ENCODE data around the gene PPP1R12B. TPM values are rescaled to one million over a fixed set of nuclear protein-coding genes. Genes with fewer than 3 reads are reported as not detected.
"Not testable (repeated sequence)": the region's sequence is repeated elsewhere in the genome, so short reads cannot be mapped to it uniquely, and the experiment has no call there.

The PPP1R12B gene
- total and polyA plus RNA-seq, 8 donors, result 4.4 to 29.4 (median 13.7) TPM

DNA sequence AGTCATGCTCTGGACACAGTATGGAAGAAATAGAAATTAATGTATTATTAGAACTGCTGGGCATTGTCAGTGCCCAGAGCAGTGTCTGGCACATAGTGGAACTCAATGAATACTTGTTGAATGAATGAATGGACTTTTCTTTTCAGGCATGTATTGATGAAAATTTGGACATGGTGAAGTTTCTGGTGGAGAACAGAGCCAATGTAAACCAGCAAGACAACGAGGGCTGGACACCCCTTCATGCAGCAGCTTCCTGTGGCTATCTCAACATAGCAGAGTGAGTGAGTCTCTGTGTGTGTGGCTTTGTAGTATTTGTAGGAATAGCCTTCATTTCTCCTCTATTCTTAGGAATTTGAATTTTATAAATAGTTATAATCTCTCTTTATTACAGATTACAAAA is 68.1 kb downstream of the PPP1R12B start:
- Histone ChIP-seq H3K36me3 (no peaks in the 10 kb centered on the region), H3K27me3 (no peaks in the 10 kb centered on the region), H3K4me3 (no peak overlapping the region), H3K27ac (no peak overlapping the region), H3K9me3 (no peaks in the 10 kb centered on the region), H3K4me1 (peaks cover 15 to 42% (median 25%) of the 10 kb centered on the region in 3 donors)
- intact Hi-C loops (cut with DNase I), result no loop called here
- FAIRE-seq, result no peak
- TF ChIP-seq, protein P1, sequence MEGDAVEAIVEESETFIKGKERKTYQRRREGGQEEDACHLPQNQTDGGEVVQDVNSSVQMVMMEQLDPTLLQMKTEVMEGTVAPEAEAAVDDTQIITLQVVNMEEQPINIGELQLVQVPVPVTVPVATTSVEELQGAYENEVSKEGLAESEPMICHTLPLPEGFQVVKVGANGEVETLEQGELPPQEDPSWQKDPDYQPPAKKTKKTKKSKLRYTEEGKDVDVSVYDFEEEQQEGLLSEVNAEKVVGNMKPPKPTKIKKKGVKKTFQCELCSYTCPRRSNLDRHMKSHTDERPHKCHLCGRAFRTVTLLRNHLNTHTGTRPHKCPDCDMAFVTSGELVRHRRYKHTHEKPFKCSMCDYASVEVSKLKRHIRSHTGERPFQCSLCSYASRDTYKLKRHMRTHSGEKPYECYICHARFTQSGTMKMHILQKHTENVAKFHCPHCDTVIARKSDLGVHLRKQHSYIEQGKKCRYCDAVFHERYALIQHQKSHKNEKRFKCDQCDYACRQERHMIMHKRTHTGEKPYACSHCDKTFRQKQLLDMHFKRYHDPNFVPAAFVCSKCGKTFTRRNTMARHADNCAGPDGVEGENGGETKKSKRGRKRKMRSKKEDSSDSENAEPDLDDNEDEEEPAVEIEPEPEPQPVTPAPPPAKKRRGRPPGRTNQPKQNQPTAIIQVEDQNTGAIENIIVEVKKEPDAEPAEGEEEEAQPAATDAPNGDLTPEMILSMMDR (IDR thresholded peaks at IDR 0.05), result no peak
- no peak for ATAC-seq
- 23 to 41% methylated on average over 1 of the region's 1 CpG for WGBS, 2 donors
- no peak for DNase-seq

GRCh38 chr1:202417141-202417540 is 68.6 kb downstream of the PPP1R12B start:
- H3K27me3 ChIP-seq; FAIRE-seq; intact Hi-C loops (cut with DNase I); H3K4me3 ChIP-seq; DNase-seq; ATAC-seq; H3K36me3 ChIP-seq; H3K9me3 ChIP-seq: not testable (repeated sequence)
- Histone ChIP-seq H3K4me1 (peaks cover 15 to 39% (median 25%) of the 10 kb centered on the region in 3 donors), H3K27ac (peak overlapping the region in 1 of 4 donors; percentile 17)
- WGBS, 2 donors, result 43 to 51% methylated on average over 4 of the region's 4 CpGs

DNA sequence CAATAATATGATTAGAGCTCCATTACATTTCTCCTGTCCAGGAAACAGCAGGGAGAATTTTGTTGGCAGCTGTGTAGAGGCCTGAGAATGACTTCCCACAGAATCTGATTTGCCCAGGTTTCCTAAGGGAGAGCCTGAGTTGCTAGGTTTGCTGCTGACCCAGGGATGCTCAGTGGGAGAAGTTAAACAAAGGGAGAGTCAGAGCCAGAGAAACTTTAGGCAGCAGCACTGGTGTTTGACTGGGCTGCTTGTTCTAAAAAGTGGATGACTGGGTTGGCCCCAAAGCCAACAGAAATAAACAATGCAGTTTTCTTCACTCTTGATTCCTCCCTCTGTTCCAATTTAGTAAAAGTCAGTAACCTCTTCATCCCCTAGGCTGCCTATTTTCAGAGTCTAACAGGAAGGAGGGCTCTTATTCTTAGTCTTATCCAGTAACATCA is 69.3 kb downstream of the PPP1R12B start:
- H3K27ac ChIP-seq, result not testable (repeated sequence)
- ATAC-seq, result peak in 3 of 4 donors; percentile 22 to 33 (median 32)

DNA sequence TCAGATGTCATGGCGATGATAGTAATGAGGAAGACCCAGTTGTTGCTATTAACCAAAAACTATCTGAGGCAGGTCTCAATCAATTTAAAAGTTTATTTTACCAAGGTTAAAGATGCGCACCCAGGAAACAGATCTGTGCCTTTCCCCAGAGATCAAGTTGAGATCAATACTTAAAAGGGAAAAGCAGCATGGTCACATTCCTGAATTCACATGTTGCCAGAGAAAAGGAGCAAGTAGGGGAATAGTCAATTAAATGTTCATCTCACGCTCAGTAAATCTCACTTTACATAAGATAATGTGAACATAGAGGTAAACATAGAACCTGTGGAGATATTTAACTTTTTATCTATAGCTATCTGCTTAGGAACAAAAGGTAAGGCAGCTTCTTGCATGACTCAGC is 71.2 kb downstream of the PPP1R12B start:
- intact Hi-C loops (cut with DNase I); H3K36me3 ChIP-seq; H3K27me3 ChIP-seq; H3K4me3 ChIP-seq; H3K9me3 ChIP-seq; H3K27ac ChIP-seq; DNase-seq; FAIRE-seq: not testable (repeated sequence)
- ATAC-seq, result peak in 2 of 4 donors; percentile 29 to 31
- 42 to 46% methylated on average over 3 of the region's 3 CpGs for WGBS, 2 donors
- peaks cover 15 to 33% (median 21%) of the 10 kb centered on the region in 3 donors for H3K4me1 ChIP-seq

More for the DNA sequence above, 69.3 kb downstream of the PPP1R12B start:
- H3K9me3 ChIP-seq; H3K4me3 ChIP-seq; H3K36me3 ChIP-seq; H3K27me3 ChIP-seq; DNase-seq; FAIRE-seq; intact Hi-C loops (cut with DNase I): not testable (repeated sequence)
- peaks cover 15 to 36% (median 25%) of the 10 kb centered on the region in 3 donors for H3K4me1 ChIP-seq

DNA sequence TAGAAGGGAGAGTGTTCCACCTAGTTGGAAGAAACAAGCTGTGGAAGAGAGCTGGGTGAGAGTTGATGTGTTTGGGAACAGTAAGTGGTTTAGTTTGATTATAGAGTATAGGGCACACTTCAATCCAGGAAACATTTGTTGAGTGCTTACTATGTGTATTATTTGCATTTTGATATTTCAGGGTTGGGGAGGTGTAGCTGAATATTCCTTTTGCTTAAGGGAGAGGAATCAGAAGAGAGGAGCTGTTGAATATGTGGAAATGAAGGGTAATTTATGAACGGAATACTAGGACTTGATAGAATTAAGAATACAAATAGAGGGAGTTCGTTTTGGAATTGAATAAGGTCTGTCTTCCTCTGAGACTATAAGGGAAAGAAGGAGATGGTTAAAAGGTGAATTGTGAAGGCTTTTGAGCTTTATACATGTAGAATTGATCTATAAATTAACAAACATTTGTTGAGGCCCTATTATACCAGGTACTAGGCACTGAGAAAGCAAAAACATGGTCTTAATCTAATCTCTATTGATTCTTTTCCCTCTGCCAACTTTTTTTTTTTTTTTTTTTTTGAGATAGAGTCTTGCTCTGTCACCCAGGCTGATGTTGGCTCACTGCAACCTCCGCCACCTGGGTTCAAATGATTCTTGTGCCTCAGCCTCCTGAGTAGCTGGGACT is 72.1 kb downstream of the PPP1R12B start:
- H3K36me3 ChIP-seq; intact Hi-C loops (cut with DNase I); H3K27me3 ChIP-seq; H3K4me3 ChIP-seq; FAIRE-seq; H3K9me3 ChIP-seq: not testable (repeated sequence)
- DNase-seq (peak in 1 of 6 donors; percentile 11), ATAC-seq (peak; percentile 61 to 89 (median 75))
- WGBS, 2 donors, result 33 to 37% methylated on average over 3 of the region's 3 CpGs
- H3K27ac ChIP-seq, result peak overlapping the region in 1 of 4 donors; percentile 23
- H3K4me1 ChIP-seq, result peaks cover 15 to 33% (median 21%) of the 10 kb centered on the region in 3 donors

GRCh38 chr1:202422709-202423108 is 74.2 kb downstream of the PPP1R12B start:
- DNase-seq; H3K27ac ChIP-seq; H3K4me3 ChIP-seq; intact Hi-C loops (cut with DNase I); FAIRE-seq; H3K9me3 ChIP-seq; H3K36me3 ChIP-seq; H3K27me3 ChIP-seq; ATAC-seq: not testable (repeated sequence)
- H3K4me1 ChIP-seq, result peaks cover 15 to 26% (median 21%) of the 10 kb centered on the region in 3 donors

DNA sequence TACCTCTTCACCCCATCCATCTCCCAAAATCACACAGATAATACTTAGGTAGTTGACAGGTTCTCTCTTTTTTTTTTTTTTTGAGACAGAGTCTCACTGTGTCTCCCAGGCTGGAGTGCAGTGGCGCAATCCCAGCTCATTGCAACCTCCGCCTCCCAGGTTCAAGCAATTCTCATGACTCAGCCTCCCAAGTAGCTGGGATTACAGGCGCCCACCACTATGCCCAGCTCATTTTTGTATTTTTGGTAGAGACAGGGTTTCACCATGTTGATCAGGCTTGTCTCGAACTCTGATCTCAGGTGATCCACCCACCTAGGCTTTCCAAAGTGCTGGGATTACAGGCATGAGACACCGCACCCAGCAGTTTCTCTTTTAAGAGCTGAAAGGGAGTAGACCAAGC is 75.8 kb downstream of the PPP1R12B start:
- H3K4me3 ChIP-seq; FAIRE-seq; ATAC-seq; H3K27ac ChIP-seq; DNase-seq; H3K27me3 ChIP-seq; H3K36me3 ChIP-seq; intact Hi-C loops (cut with DNase I); H3K9me3 ChIP-seq: not testable (repeated sequence)
- 96% methylated on average over 5 of the region's 5 CpGs for WGBS, 2 donors
- H3K4me1 ChIP-seq, result peaks cover 12 to 14% (median 13%) of the 10 kb centered on the region in 3 donors

- H3K27ac ChIP-seq; H3K4me3 ChIP-seq; ATAC-seq; H3K9me3 ChIP-seq; FAIRE-seq; intact Hi-C loops (cut with DNase I); H3K27me3 ChIP-seq; DNase-seq: not testable (repeated sequence)
- Histone ChIP-seq H3K4me1 (peaks cover 0 to 10% (median 5%) of the 10 kb centered on the region in 3 donors), H3K36me3 (peaks cover 0 to 11% (median 0%) of the 10 kb centered on the region in 3 donors)
- 96 to 100% methylated on average over 1 of the region's 1 CpG for WGBS, 2 donors
Observed at GRCh38 chr1:202430111-202430510, 81.6 kb downstream of the PPP1R12B start.

- DNase-seq; ATAC-seq; FAIRE-seq; intact Hi-C loops (cut with DNase I); H3K27ac ChIP-seq; H3K9me3 ChIP-seq; H3K27me3 ChIP-seq; H3K4me3 ChIP-seq: not testable (repeated sequence)
- 94 to 100% methylated on average over 2 of the region's 2 CpGs for WGBS, 2 donors
- H3K4me1 ChIP-seq, result peaks cover 0 to 10% (median 5%) of the 10 kb centered on the region in 3 donors
- H3K36me3 ChIP-seq, result peaks cover 0 to 11% (median 0%) of the 10 kb centered on the region in 3 donors
Observed at GRCh38 chr1:202432338-202432737, 83.8 kb downstream of the PPP1R12B start.
